GM20000 (cell line): ENCODE data around the gene CCDC124.

Experiments
- DNase-seq: peaks from one replicate; pipeline ENCODE4 v3.0.0; 2012; ENCODE audit warnings: low spot score
- CTCF ChIP-seq: IDR thresholded peaks from 2 replicates; pipeline ENCODE4 v1.5.1; 2012; ENCODE audit warnings: mild to moderate bottlenecking, control low read depth; ENCODE audit errors: extremely low read depth, missing control alignments

CCDC124 gene

GRCh38 chr19:17922138-17922537 lies 10.7 kb upstream of the CCDC124 start:
- no peak for DNase-seq
- TF ChIP-seq CTCF = no peak

GRCh38 chr19:17926044-17926443 lies 6.8 kb upstream of the CCDC124 start:
- TF ChIP-seq CTCF = no peak
- peak; percentile 33 for DNase-seq

- TF ChIP-seq CTCF = no peak
- peak; percentile 72 for DNase-seq
These were observed 3.8 kb upstream of the CCDC124 start for GRCh38 chr19:17929056-17929455.

GRCh38 chr19:17931532-17932191 lies 1.2 kb upstream of the CCDC124 start:
- no peak for TF ChIP-seq CTCF
- DNase-seq = peak; percentile 23

GRCh38 chr19:17933414-17934129 lies 757 bp downstream of the CCDC124 start:
- TF ChIP-seq CTCF = no peak
- peak; percentile 16 for DNase-seq

GRCh38 chr19:17936379-17936778 lies 3.6 kb downstream of the CCDC124 start:
- no peak for TF ChIP-seq CTCF
- no peak for DNase-seq

GRCh38 chr19:17937371-17937900 lies 4.6 kb downstream of the CCDC124 start:
- TF ChIP-seq CTCF = no peak
- no peak for DNase-seq
